HUES64 (cell line): ENCODE results near the gene PAX5.

Experiments
- H3K27ac ChIP-seq: 2 replicates; pipeline ENCODE4 v1.7.0; 2013; ENCODE audit warnings: low read depth, low read length, inconsistent platforms
- H3K27me3 ChIP-seq: 2 replicates; pipeline ENCODE4 v1.6.1; 2013; ENCODE audit warnings: mild to moderate bottlenecking, low read length; ENCODE audit not compliant: insufficient read depth
- H3K36me3 ChIP-seq: 2 replicates; pipeline ENCODE4 v1.6.1; 2013; ENCODE audit warnings: mild to moderate bottlenecking, low read length; ENCODE audit not compliant: insufficient read depth
- H3K4me1 ChIP-seq: 2 replicates; pipeline ENCODE4 v1.6.1; 2013; ENCODE audit warnings: mild to moderate bottlenecking, low read length, moderate library complexity; ENCODE audit not compliant: insufficient read depth
- H3K4me3 ChIP-seq: 2 replicates; pipeline ENCODE4 v1.5.1; 2013; ENCODE audit warnings: mild to moderate bottlenecking, low read length, moderate library complexity
- H3K9ac ChIP-seq: 2 replicates; pipeline ENCODE4 v1.6.1; 2013; ENCODE audit warnings: mild to moderate bottlenecking, low read depth, low read length
- H3K9me3 ChIP-seq: 2 replicates; pipeline ENCODE4 v1.6.1; 2013; ENCODE audit warnings: low read depth, low read length; ENCODE audit not compliant: insufficient read depth
- WGBS: fragments of 150-250, 120-280 bp; methylation state at CpG from one replicate; pipeline ENCODE4 v1.1.7; 2013; ENCODE audit warnings: missing lambda C conversion rate; 5-methylcytosine and 5-hydroxymethylcytosine counted together

The PAX5 gene

DNA sequence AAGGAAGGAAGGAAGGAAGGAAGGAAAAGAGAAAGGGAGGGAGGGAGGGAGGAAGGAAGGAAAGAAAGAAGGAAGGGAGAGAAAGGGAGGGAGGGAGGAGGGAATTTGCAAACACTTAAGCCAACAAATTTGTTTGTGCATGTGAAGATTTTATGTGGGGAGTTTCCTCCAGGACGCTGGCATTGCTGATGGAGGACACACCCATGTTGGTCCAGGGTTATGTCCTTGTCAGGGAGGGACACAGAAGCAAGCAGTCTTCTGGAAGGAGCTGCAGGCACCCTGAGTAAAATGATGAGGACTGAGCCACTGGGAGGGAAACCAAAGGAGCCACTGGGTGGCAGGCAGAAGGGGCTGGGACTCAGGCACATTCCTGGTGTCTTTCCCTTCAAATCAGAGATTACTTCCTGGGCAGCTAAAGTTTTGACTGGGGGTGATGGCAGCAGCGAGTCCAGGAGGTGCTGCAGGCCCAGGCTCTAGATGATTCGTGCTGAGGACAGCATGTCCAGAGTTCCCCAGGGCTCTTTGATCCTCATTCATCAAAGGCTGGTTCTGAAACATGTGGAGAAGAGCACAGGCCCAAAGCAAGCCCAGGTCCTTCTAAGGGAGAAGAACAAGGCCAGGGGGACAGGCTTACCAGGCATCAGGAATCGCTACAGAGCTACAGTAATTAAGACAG lies 109.2 kb downstream of the PAX5 start:
- Histone ChIP-seq H3K9ac (no peak overlapping the region), H3K27me3 (no peaks in the 10 kb centered on the region), H3K27ac (no peak overlapping the region), H3K36me3 (no peaks in the 10 kb centered on the region), H3K9me3 (no peaks in the 10 kb centered on the region), H3K4me1 (no peaks in the 10 kb centered on the region; the same call in 1 of the 2 replicates), H3K4me3 (no peak overlapping the region)
- WGBS: 65% methylated on average over 4 of the region's 4 CpGs

DNA sequence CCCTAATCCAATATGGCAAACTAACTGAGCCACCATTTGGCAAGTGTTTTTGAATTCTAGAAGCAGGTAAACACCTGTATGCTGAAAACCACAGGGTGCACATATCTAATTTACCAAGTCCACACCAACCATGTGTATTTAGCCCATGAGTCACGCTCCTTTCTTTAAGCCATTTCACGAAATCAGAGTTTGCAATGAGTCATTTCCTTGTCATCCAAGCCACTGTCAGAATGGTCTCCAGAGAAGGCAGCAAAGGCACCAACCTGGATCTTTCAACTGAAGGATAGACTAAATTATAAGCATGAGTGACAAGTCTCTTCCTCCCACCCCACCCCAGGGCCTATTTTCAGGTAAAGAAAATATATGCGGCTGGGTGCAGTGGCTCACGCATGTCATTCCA lies 110.0 kb downstream of the PAX5 start:
- Histone ChIP-seq H3K36me3 (no peaks in the 10 kb centered on the region), H3K27ac (no peak overlapping the region), H3K27me3 (no peaks in the 10 kb centered on the region), H3K4me1 (no peaks in the 10 kb centered on the region; the same call in 1 of the 2 replicates), H3K4me3 (no peak overlapping the region), H3K9ac (no peak overlapping the region), H3K9me3 (no peaks in the 10 kb centered on the region)
- WGBS: 81% methylated on average over 4 of the region's 4 CpGs

DNA sequence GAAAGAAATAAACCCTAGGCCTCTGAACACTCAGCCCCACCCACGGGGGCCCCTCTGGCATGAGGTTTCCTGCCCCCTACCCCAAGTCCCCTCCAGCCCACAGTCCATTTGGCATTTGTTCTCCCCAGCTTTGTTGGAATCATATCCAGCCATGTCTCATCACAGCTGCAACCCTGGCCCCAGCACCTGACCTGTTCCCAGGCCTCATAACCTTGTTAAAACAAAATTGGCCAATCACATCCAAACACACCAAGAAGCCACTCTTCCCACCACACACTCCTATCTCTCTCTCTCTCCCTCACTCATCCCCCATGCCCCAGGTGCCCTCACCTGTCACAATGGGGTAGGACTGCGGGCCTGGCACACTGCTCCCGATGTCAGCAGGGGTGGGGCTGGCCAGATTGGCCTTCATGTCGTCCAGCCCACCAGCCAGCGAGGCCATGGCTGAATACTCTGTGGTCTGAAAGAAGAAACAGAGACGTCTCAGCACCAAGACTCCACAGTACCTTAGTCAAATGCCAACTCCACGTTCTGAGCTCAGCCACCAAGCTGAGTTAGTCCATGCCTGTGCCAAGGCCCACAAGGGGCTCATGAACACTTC lies 110.9 kb downstream of the PAX5 start:
- Histone ChIP-seq H3K27ac (no peak overlapping the region), H3K36me3 (no peaks in the 10 kb centered on the region), H3K4me1 (no peaks in the 10 kb centered on the region; the same call in 1 of the 2 replicates), H3K4me3 (no peak overlapping the region), H3K9ac (no peak overlapping the region), H3K9me3 (no peaks in the 10 kb centered on the region), H3K27me3 (no peaks in the 10 kb centered on the region)
- 90% methylated on average over 7 of the region's 7 CpGs for WGBS

DNA sequence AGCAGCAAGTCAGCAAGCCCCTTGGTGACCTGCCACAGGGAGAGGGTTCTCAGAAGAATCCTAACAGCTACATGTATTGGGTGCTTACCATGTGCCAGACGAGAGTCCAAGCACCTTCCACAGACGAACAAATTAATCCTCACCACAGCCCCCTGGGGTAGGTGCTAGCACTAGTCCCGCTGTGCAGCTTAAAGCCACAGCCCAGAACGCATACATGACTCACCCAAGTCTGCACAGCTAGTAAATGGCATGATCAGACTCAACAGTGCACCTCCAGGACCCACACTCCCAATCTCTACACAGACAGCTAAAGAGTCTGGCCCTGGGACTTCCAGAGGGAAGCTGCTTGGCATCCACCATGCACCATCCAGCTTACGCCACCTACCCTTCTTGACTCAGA lies 111.5 kb downstream of the PAX5 start:
- Histone ChIP-seq H3K36me3 (no peaks in the 10 kb centered on the region), H3K27me3 (no peaks in the 10 kb centered on the region), H3K4me1 (no peaks in the 10 kb centered on the region; the same call in 1 of the 2 replicates), H3K9ac (no peak overlapping the region), H3K4me3 (no peak overlapping the region), H3K9me3 (no peaks in the 10 kb centered on the region), H3K27ac (no peak overlapping the region)
- 83% methylated on average over 5 of the region's 5 CpGs for WGBS

DNA sequence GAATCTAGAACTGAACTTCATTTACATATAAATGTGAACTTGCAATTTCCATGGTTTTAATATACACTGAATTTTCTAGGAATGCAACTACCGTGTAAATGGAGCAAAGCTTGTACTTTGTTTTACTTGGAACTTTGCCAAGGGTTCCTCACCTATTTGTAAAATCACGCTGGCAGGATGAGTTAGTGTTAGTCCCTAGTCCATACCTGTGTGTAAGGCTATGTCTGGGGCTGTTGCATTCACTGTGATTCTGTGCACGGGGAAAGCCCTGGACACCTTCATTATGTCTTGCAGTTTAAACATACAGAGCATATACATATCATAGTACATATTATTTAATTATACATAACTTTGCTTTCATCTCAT lies 119.9 kb downstream of the PAX5 start:
- no peaks in the 10 kb centered on the region for H3K36me3 ChIP-seq

DNA sequence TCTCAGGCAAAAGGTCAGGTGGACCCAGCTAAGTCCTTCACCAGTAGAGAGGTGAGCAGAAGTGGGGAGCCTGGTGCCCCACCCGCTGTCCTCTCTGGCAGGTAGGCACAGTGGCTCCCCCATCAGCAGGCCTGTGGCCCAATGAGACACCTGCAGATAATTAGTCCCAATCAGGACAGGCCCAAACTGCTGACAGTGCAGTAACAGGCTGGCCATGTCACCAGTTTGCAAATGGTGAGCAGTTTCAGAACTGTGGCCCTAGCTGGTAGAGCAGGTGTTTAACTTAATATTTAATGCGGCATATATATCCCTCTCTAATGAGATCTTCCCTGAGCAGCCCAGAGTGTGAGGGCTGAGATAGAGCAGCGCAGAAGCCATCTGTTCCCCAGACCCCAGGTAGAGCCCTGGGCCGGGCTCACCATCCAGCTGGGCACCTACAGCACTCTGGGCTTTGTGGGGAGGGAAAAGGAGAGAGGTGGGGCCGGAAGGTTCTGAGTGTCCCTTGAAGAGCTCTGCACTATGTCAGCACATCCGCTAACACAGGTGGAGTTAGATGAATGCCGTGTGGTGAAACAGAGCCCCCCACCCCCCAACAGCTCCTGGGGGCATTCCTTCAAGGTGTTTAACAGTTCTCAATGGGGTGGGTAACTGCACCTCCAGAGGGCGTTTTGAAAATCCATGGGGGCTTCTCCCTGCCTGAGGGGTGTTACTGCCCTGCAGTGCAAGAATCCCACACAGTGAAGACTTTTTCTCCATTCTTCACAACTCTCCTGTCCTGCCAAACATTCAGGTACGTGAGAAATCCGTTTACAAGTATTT lies 120.5 kb downstream of the PAX5 start:
- Histone ChIP-seq H3K36me3 (no peaks in the 10 kb centered on the region), H3K4me1 (no peaks in the 10 kb centered on the region), H3K4me3 (no peak overlapping the region), H3K9ac (no peak overlapping the region), H3K27me3 (no peaks in the 10 kb centered on the region), H3K9me3 (no peaks in the 10 kb centered on the region), H3K27ac (no peak overlapping the region)
- WGBS: 74% methylated on average over 10 of the region's 10 CpGs

More for the DNA sequence above, 119.9 kb downstream of the PAX5 start:
- Histone ChIP-seq H3K27ac (no peak overlapping the region), H3K4me3 (no peak overlapping the region), H3K9ac (no peak overlapping the region), H3K27me3 (no peaks in the 10 kb centered on the region), H3K4me1 (no peaks in the 10 kb centered on the region), H3K9me3 (no peaks in the 10 kb centered on the region)
- WGBS: 84% methylated on average over 2 of the region's 3 CpGs

DNA sequence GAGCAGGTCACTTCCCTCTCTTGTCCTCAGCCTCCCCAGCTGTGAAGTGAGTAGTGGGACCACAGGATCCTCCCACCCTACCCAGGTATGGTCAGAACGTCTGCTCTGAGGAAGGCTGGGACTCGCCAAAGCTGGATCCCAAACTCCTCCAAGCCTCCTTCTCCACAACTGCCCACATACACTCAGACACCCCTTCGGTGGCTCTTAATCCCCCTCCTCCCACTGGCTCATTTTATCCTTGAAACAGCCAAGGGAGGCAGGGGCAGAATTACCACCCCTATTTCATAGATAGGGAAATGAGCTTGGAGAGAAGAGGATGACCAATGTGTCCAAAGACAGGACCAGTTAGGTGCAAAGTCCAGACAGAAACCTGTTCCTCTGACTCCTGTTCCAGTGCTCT lies 121.4 kb downstream of the PAX5 start:
- Histone ChIP-seq H3K9me3 (no peaks in the 10 kb centered on the region), H3K4me3 (no peak overlapping the region), H3K27me3 (no peaks in the 10 kb centered on the region), H3K9ac (no peak overlapping the region), H3K27ac (no peak overlapping the region), H3K36me3 (no peaks in the 10 kb centered on the region), H3K4me1 (no peaks in the 10 kb centered on the region)
- WGBS: 89% methylated on average over 3 of the region's 3 CpGs

DNA sequence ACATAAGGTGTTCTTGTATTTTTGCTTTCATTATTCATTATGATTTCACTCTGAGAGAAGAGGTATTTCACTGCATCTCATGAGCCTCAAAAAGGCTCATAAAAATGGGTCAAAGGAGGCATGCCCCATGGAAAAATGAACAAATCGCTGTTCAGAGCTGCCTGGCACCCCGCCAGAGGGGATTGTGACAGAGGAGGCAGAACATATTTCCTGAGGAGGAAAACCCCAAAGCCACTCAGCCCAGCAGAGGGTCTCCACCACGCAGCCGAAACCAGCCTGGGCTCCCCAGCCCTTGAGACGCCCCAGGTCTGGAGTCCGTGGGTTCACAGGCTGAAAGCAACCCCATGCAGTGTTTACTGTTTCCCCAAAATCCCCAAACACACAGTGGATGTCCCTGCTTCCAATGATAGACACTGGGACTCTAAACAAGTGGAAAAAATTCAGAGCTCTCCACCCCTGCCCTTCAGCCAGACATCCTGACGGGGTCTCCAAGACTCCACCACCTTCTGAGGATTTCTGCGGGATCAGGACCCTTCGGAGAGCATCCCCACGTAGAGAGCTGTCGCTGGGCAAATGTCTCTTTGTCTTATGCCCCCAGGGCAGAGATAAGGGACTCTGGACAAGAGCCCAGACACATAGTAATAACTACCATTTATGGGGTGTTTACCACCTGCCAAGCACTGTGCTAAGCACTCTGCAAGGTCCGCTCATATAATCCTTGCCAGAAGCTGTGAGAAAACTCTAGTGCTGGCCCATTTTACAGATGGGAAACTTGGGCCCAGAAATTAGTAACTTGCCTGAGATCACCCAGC lies 122.3 kb downstream of the PAX5 start:
- H3K27me3 ChIP-seq: no peaks in the 10 kb centered on the region
- 90% methylated on average over 12 of the region's 12 CpGs for WGBS
- no peak overlapping the region for H3K27ac ChIP-seq
- H3K36me3 ChIP-seq: no peaks in the 10 kb centered on the region
- H3K9me3 ChIP-seq: no peaks in the 10 kb centered on the region
- no peak overlapping the region for H3K9ac ChIP-seq
- no peak overlapping the region for H3K4me3 ChIP-seq
- no peaks in the 10 kb centered on the region for H3K4me1 ChIP-seq

DNA sequence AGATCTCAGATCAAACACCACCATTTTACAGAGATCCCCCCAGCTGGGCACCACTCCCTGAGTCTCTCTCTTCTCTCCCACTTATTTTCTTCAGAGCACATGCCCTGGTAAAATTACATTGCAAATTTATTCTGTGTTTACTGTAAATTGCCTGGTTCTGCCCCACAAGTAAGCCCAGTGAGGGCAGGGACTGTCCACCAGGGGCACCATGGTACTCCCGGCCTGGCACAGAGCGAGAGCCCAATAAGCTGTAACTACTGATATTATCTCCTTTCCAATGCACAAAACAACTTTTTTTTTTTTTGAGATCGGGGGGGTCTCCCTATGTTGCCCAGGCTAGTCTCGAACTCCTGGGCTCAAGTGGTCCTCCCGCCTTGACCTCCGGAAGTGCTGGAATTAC lies 123.0 kb downstream of the PAX5 start:
- H3K27ac ChIP-seq: no peak overlapping the region
- no peaks in the 10 kb centered on the region for H3K9me3 ChIP-seq
- no peak overlapping the region for H3K9ac ChIP-seq
- 90% methylated on average over 6 of the region's 6 CpGs for WGBS
- H3K36me3 ChIP-seq: no peaks in the 10 kb centered on the region
- H3K27me3 ChIP-seq: no peaks in the 10 kb centered on the region
- no peaks in the 10 kb centered on the region for H3K4me1 ChIP-seq
- H3K4me3 ChIP-seq: no peak overlapping the region

DNA sequence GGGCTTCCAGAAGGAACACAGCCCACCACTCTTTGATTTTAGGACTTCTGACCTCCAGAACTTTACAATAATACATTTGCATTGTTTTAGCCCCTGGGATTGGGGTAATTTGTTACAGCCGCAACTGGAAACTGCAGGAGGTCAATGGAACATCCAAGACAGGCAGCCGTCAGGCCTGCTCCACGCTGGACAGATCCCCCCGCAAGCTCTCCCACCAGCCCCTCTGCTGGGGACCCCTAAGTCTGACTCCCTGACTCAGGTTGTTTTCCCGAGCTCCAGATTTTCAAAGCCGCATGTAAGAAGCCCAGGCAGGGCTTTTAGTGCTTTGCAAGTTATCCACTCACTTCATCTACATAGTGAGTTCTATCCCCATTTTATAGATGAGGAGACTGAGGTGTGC lies 127.6 kb downstream of the PAX5 start:
- Histone ChIP-seq H3K9me3 (no peaks in the 10 kb centered on the region), H3K36me3 (no peaks in the 10 kb centered on the region), H3K27ac (peak overlapping the region; percentile 63; the same call in 1 of the 2 replicates), H3K4me1 (no peaks in the 10 kb centered on the region), H3K27me3 (no peaks in the 10 kb centered on the region), H3K4me3 (no peak overlapping the region), H3K9ac (no peak overlapping the region)
- WGBS: 86% methylated on average over 6 of the region's 6 CpGs
